SU-DHL-6 (cell line): Measurements from ENCODE around the gene ALDH1A3.

Experiments
- H2AFZ ChIP-seq: fragments of 200-600 bp; sonication (generic); 2 replicates; pipeline ENCODE4 v1.6.1; 2014; ENCODE audit warnings: low read depth, mild to moderate bottlenecking, moderate library complexity, mixed read lengths, antibody characterized with exemption, low read length; ENCODE audit not compliant: severe bottlenecking
- H3F3A ChIP-seq: fragments of 200-600 bp; shearing (Covaris generic); 2 replicates; pipeline ENCODE4 v1.6.0; 2016; ENCODE audit warnings: antibody characterized with exemption, mild to moderate bottlenecking; ENCODE audit not compliant: insufficient read depth
- H3K27ac ChIP-seq: fragments of 200-600 bp; sonication (generic); 2 replicates; pipeline ENCODE4 v1.5.1; 2016; ENCODE audit warnings: low read depth, mild to moderate bottlenecking, low read length, moderate library complexity, mixed read lengths
- H3K27me3 ChIP-seq: fragments of 200-600 bp; sonication (generic), shearing (Covaris generic); 2 replicates; pipeline ENCODE4 v1.6.0; 2014; ENCODE audit warnings: mild to moderate bottlenecking, low read length
- H3K36me3 ChIP-seq: fragments of 200-600 bp; sonication (generic); 2 replicates; pipeline ENCODE4 v1.6.1; 2014; ENCODE audit warnings: mild to moderate bottlenecking, low read length, mixed read lengths
- H3K4me2 ChIP-seq: fragments of 300-600, 200-600 bp; shearing (Covaris generic), sonication (generic); 2 replicates; pipeline ENCODE4 v1.6.0; 2014; ENCODE audit warnings: low read length, low read depth, mild to moderate bottlenecking; ENCODE audit not compliant: poor library complexity, severe bottlenecking
- H3K4me3 ChIP-seq: fragments of 200-600 bp; sonication (generic); 2 replicates; pipeline ENCODE4 v1.5.1; 2014; ENCODE audit warnings: antibody characterized with exemption, low read length, mild to moderate bottlenecking, mixed read lengths; ENCODE audit not compliant: insufficient read depth, poor library complexity, severe bottlenecking
- H3K79me2 ChIP-seq: fragments of 200-600 bp; sonication (generic); 2 replicates; pipeline ENCODE4 v1.6.1; 2014; ENCODE audit warnings: mild to moderate bottlenecking, low read length, moderate library complexity; ENCODE audit not compliant: insufficient read depth
- H3K9ac ChIP-seq: fragments of 200-600 bp; sonication (generic); 2 replicates; pipeline ENCODE4 v1.7.0; 2014; ENCODE audit warnings: mild to moderate bottlenecking, low read length
- H3K9me2 ChIP-seq: fragments of 200-600 bp; sonication (generic); replicated peaks from 2 replicates; pipeline ENCODE4 v1.6.1; 2014; ENCODE audit warnings: low read length; ENCODE audit not compliant: insufficient read depth
- H3K9me3 ChIP-seq: fragments of 200-600 bp; sonication (generic); 2 replicates; pipeline ENCODE4 v1.6.1; 2014; ENCODE audit warnings: low read length, mixed read lengths; ENCODE audit not compliant: insufficient read depth
- H4K20me1 ChIP-seq: fragments of 200-600 bp; sonication (generic); 2 replicates; pipeline ENCODE4 v1.6.1; 2014; ENCODE audit warnings: low read depth, mild to moderate bottlenecking, antibody characterized with exemption, low read length, moderate library complexity, mixed read lengths
- CTCF ChIP-seq: fragments of 200-600 bp; sonication (generic); IDR thresholded peaks from one replicate; pipeline ENCODE4 v1.5.1; 2017; ENCODE audit warnings: antibody characterized with exemption, mild to moderate bottlenecking, low read length, moderate library complexity; ENCODE audit not compliant: insufficient read depth, poor library complexity, severe bottlenecking
- EZH2phosphoT487 ChIP-seq: fragments of 200-600 bp; sonication (generic), shearing (Covaris generic); conservative IDR thresholded peaks from 2 replicates; pipeline ENCODE4 v1.6.1; 2018; ENCODE audit warnings: mild to moderate bottlenecking, antibody characterized with exemption, low read length, moderate library complexity, mixed read lengths

The ALDH1A3 gene

GRCh38 chr15:100918034-100918689, 38.5 kb downstream of the ALDH1A3 start:
- Histone ChIP-seq H3K27me3 (no peaks in the 10 kb centered on the region), H3K4me2 (peak overlapping the region; percentile 93), H2AFZ (peak overlapping the region; percentile 15), H3K4me3 (peak overlapping the region; percentile 81), H3K9ac (peak overlapping the region; percentile 82), H3K9me2 (no peaks in the 10 kb centered on the region), H4K20me1 (no peaks in the 10 kb centered on the region), H3K27ac (peak overlapping the region; percentile 98), H3K9me3 (no peaks in the 10 kb centered on the region), H3F3A (peaks cover 33% of the 10 kb centered on the region), H3K36me3 (peaks cover 27% of the 10 kb centered on the region), H3K79me2 (peaks cover 66% of the 10 kb centered on the region)
- TF ChIP-seq EZH2phosphoT487 (no peak), CTCF (peak; percentile 96)

GRCh38 chr15:100918690-100919480, 39.3 kb downstream of the ALDH1A3 start, which contains the start of gene LRRK1:
Gene LRRK1 (plus strand): TSS chr15:100919357. CDS start chr15:100924633, 5,276 bp downstream.
- Histone ChIP-seq H3K27ac (peak within 1 kb of the TSS; percentile 98), H3K79me2 (peaks cover 74% of the 10 kb centered on the region), H3K9me2 (no peaks in the 10 kb centered on the region), H3F3A (peaks cover 40% of the 10 kb centered on the region), H3K4me2 (peak within 1 kb of the TSS; percentile 95), H2AFZ (peak within 1 kb of the TSS; percentile 10), H4K20me1 (no peaks in the 10 kb centered on the region), H3K36me3 (peaks cover 32% of the 10 kb centered on the region), H3K4me3 (peak within 1 kb of the TSS; percentile 89), H3K27me3 (no peaks in the 10 kb centered on the region), H3K9me3 (no peaks in the 10 kb centered on the region), H3K9ac (peak within 1 kb of the TSS; percentile 98)
- no peak for TF ChIP-seq EZH2phosphoT487
- no peak for TF ChIP-seq CTCF

- Histone ChIP-seq H2AFZ (no peak overlapping the region), H3K27ac (peak overlapping the region; percentile 98), H3K36me3 (peaks cover 36% of the 10 kb centered on the region), H3K79me2 (peaks cover 82% of the 10 kb centered on the region), H3K9me2 (no peaks in the 10 kb centered on the region), H3K9me3 (no peaks in the 10 kb centered on the region), H3K27me3 (no peaks in the 10 kb centered on the region), H3F3A (peaks cover 48% of the 10 kb centered on the region), H3K4me2 (peak overlapping the region; percentile 95), H3K4me3 (peak overlapping the region; percentile 89), H4K20me1 (no peaks in the 10 kb centered on the region), H3K9ac (peak overlapping the region; percentile 98)
- TF ChIP-seq EZH2phosphoT487 (no peak), CTCF (no peak)
These were observed 40.1 kb downstream of the ALDH1A3 start for GRCh38 chr15:100919481-100920405.
